A549 (cell line): Measurements from ENCODE around the gene CIAO2B.

Experiments
- CTCF ChIP-seq: fragments of >200 bp; sonication (Bioruptor Twin); formaldehyde crosslinking; IDR thresholded peaks from 3 replicates; pipeline ENCODE4 v1.5.1; 2016
- ESRRA ChIP-seq: fragments of 150-350 bp; IDR thresholded peaks from 2 replicates; pipeline ENCODE4 v1.6.1; 2014; ENCODE audit warnings: mild to moderate bottlenecking, low read length, borderline replicate concordance
- HOXA7 ChIP-seq: fragments of 250-450 bp; sonication (Bioruptor Pico); IDR thresholded peaks from 2 replicates; pipeline ENCODE4 v1.5.0; 2020; ENCODE audit warnings: mild to moderate bottlenecking, moderate library complexity
- MAX ChIP-seq: IDR thresholded peaks from 2 replicates; pipeline ENCODE4 v1.6.1; 2012
- PBX3 ChIP-seq: IDR thresholded peaks from 2 replicates; pipeline ENCODE4 v1.6.1; 2012
- RAD21 ChIP-seq, 2 experiments: fragments of >200 bp in 1 of 2; sonication (Bioruptor Twin) in 1 of 2; formaldehyde crosslinking in 1 of 2; IDR thresholded peaks in 1 of 2; conservative IDR thresholded peaks in 1 of 2; 2 replicates in 1 of 2; 3 replicates in 1 of 2; pipeline ENCODE4 v1.6.1; 2012 to 2018; ENCODE audit warnings: inconsistent platforms in 1 of 2
- RFX5 ChIP-seq: fragments of 450-650 bp; IDR thresholded peaks from 2 replicates; pipeline ENCODE4 v1.7.1; 2014; ENCODE audit warnings: antibody characterized with exemption, mild to moderate bottlenecking, moderate library complexity
- RNF2 ChIP-seq: fragments of 200-600 bp; sonication (generic); IDR thresholded peaks from 2 replicates; pipeline ENCODE4 v1.6.1; 2016; ENCODE audit warnings: low read depth, mild to moderate bottlenecking, antibody characterized with exemption, moderate library complexity, borderline replicate concordance

GRCh38 chr16:66939366-66939765 is 5.2 kb upstream of the CIAO2B start:
- no peak for TF ChIP-seq RNF2
- TF ChIP-seq CTCF: no peak
- no peak for TF ChIP-seq ESRRA
- TF ChIP-seq HOXA7 (CRISPR knock-in tag): no peak
- no peak for TF ChIP-seq RAD21 (conservative IDR thresholded peaks at IDR 0.05 in 1 of 2, IDR thresholded peaks at IDR 0.05 in 1 of 2)
- no peak for TF ChIP-seq PBX3
- no peak for TF ChIP-seq MAX
- TF ChIP-seq RFX5: no peak
